SIG-M5 treated with dmso at 0.1 percent for 504 hours (cell line): ENCODE data around the gene RGS4.

Experiments
- DNase-seq: peaks from one replicate; lab custom pipeline; 2025; ENCODE audit not compliant: unreplicated experiment; lab: John Stamatoyannopoulos, UW

Gene RGS4

GRCh38 chr1:163094589-163094988, 25.4 kb downstream of the RGS4 start:
- no peak for DNase-seq

- DNase-seq: no peak
Observed at GRCh38 chr1:163095213-163095612, 26.1 kb downstream of the RGS4 start.

- no peak for DNase-seq
Observed at GRCh38 chr1:163102590-163102989, 33.4 kb downstream of the RGS4 start.

- no peak for DNase-seq
Observed at GRCh38 chr1:163104385-163105099, 35.4 kb downstream of the RGS4 start.

GRCh38 chr1:163106364-163106987, 37.3 kb downstream of the RGS4 start:
- DNase-seq: no peak

- no peak for DNase-seq
Observed at GRCh38 chr1:163107655-163108054, 38.5 kb downstream of the RGS4 start.

- DNase-seq: no peak
Observed at GRCh38 chr1:163115887-163116286, 46.7 kb downstream of the RGS4 start.

GRCh38 chr1:163119707-163120106, 50.5 kb downstream of the RGS4 start:
- no peak for DNase-seq

- DNase-seq: no peak
Observed at GRCh38 chr1:163120372-163120771, 51.2 kb downstream of the RGS4 start.

- DNase-seq: no peak
Observed at GRCh38 chr1:163124812-163125211, 55.7 kb downstream of the RGS4 start.
